ENCODE data around the gene PTBP2. TPM values are rescaled to one million over a fixed set of nuclear protein-coding genes. Genes with fewer than 3 reads are reported as not detected.

The PTBP2 gene
- total and polyA plus RNA-seq, 2 of the 8 experiments (the other 6 are each of a cell fraction or from before 2014, with no cell fraction given), result 24.2 to 61.7 TPM

DNA sequence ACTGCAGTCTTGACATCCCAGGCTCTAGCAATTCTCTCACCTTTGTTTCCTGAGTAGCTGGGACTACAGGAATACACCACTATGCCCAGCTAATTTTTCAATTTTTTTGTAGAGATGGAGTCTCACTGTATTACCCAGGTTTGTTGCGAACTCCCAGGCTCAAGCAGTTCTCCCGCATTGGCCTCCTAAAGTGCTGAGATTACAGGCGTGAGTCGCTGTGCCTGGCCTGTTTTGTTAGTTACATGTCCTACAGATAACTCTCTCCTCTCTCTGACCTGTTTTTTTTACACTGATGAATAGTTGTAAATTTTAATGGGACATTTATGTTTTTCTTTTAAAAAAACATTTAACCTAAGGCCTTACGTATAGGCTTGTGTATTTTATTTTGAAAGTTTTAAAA is 19.8 kb downstream of the PTBP2 start:
- no peak overlapping the region for H3K23ac ChIP-seq (ENCODE audit: insufficient read length)
- H2BK20ac ChIP-seq (ENCODE audit: low read length), result no peak overlapping the region
- H3K18ac ChIP-seq (ENCODE audit: extremely low read depth, low read length), result no peak overlapping the region
- no peak for FAIRE-seq
- H2BK12ac ChIP-seq (ENCODE audit: low read depth, low read length), result no peak overlapping the region
- H3K27me3 ChIP-seq (replicated peaks in 1 of 4; ENCODE audit: control insufficient read depth in 3 of 4, extremely low read depth in 1 of 4, insufficient read depth in 3 of 4, low read length in 3 of 4), result no peaks in the 10 kb centered on the region
- peaks cover 0 to 2% (median 0%) of the 10 kb centered on the region in 4 experiments; a peak in 1 of 7 replicates for H3K4me1 ChIP-seq (replicated peaks in 1 of 4; ENCODE audit: control insufficient read depth in 3 of 4, insufficient read depth in 4 of 4, low read length in 3 of 4)
- no peak for DNase-seq (ENCODE audit: low read depth in 1 of 2, low spot score in 2 of 2)
- no peak overlapping the region for H3K9ac ChIP-seq (replicated peaks in 1 of 4; ENCODE audit: extremely low read depth in 1 of 4, low read depth in 3 of 4, low read length in 3 of 4)
- H3K4me2 ChIP-seq (ENCODE audit: insufficient read depth in 1 of 2, low read depth in 2 of 2, low read length in 2 of 2), result no peak overlapping the region
- no peak overlapping the region for H3K14ac ChIP-seq (ENCODE audit: insufficient read length)
- no peak overlapping the region for H4K5ac ChIP-seq (ENCODE audit: insufficient read length, low read depth, low read length)
- WGBS, 2 experiments (ENCODE audit: extremely low coverage in 1 of 2, insufficient coverage in 1 of 2, insufficient read length in 1 of 2, insufficient replicate concordance in 2 of 2, low coverage in 1 of 2, low lambda C conversion rate in 2 of 2, missing lambda C conversion rate in 1 of 2), result 93% methylated on average over 5 of the region's 5 CpGs; no CpG with 5 or more reads in 1 of the 2 experiments
- no peak overlapping the region for H2BK120ac ChIP-seq (replicated peaks; ENCODE audit: low read depth, low read length)
- H3K79me2 ChIP-seq (ENCODE audit: control insufficient read depth in 1 of 2, insufficient read depth in 2 of 2, low read length in 2 of 2), result peaks cover 21 to 100% of the 10 kb centered on the region in 2 experiments
- POLR2A ChIA-PET (ENCODE audit: partially characterized antibody), result interaction anchor here (1.2 to 3.9 kb wide), 2 partner anchors 9 to 19 kb away, joined by 6 to 20 read pairs; no protein-coding TSS in a partner anchor
- no peak overlapping the region for H2AFZ ChIP-seq (ENCODE audit: low read length)
- H3K4ac ChIP-seq (replicated peaks; ENCODE audit: insufficient read length, low read depth, low read length), result no peak overlapping the region
- H2BK5ac ChIP-seq (ENCODE audit: low read depth, low read length), result no peak overlapping the region
- peaks cover 6 to 9% of the 10 kb centered on the region in 2 experiments for H4K20me1 ChIP-seq (replicated peaks in 1 of 2; ENCODE audit: control insufficient read depth in 1 of 2, insufficient read depth in 2 of 2, low read length in 2 of 2)
- no peaks in the 10 kb centered on the region; the same call in 1 of the 2 replicates for H3K79me1 ChIP-seq (ENCODE audit: low read depth, low read length)
- CTCF ChIA-PET (ENCODE audit: partially characterized antibody), result interaction anchor here (0.6 to 0.7 kb wide), 2 partner anchors 264 to 505 kb away, joined by 3 read pairs; no protein-coding TSS in a partner anchor
- no peaks in the 10 kb centered on the region for H3K23me2 ChIP-seq (ENCODE audit: low read depth, low read length)
- no peak overlapping the region for H3K27ac ChIP-seq (ENCODE audit: low read depth, low read length)
- no peak overlapping the region for H4K8ac ChIP-seq (ENCODE audit: extremely low read depth, insufficient read depth, low read length)
- peaks cover 0 to 20% (median 3%) of the 10 kb centered on the region in 4 experiments; a peak in 2 of 8 replicates for H3K36me3 ChIP-seq (ENCODE audit: control insufficient read depth in 2 of 4, insufficient read depth in 4 of 4, low read length in 3 of 4)
- H2AK5ac ChIP-seq (ENCODE audit: low read depth, low read length), result no peak overlapping the region
- TF ChIP-seq HDAC2 (IDR thresholded peaks at IDR 0.05; ENCODE audit: borderline replicate concordance in 1 of 2, low read depth in 2 of 2, low read length in 2 of 2), result no peak
- no peak for TF ChIP-seq NRF1 (IDR thresholded peaks at IDR 0.05; ENCODE audit: low read depth, low read length)
- TF ChIP-seq JUN (IDR thresholded peaks at IDR 0.05; ENCODE audit: low read depth, low read length), result no peak
- no peak for TF ChIP-seq CHD1 (IDR thresholded peaks at IDR 0.05; ENCODE audit: low read depth, low read length)
- TF ChIP-seq MAFK (IDR thresholded peaks at IDR 0.05; ENCODE audit: low read depth, low read length), result no peak
- no peak for TF ChIP-seq SP2 (IDR thresholded peaks at IDR 0.05; ENCODE audit: low read length)
- TF ChIP-seq, protein P1, sequence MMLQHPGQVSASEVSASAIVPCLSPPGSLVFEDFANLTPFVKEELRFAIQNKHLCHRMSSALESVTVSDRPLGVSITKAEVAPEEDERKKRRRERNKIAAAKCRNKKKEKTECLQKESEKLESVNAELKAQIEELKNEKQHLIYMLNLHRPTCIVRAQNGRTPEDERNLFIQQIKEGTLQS (IDR thresholded peaks at IDR 0.05; ENCODE audit: insufficient read depth, low read depth, low read length), result no peak
- no peak for TF ChIP-seq ASH2L (IDR thresholded peaks at IDR 0.05; ENCODE audit: low read length)
- no peak for TF ChIP-seq BRCA1 (IDR thresholded peaks at IDR 0.05; ENCODE audit: low read depth, low read length)
- no peak for TF ChIP-seq CBX8 (IDR thresholded peaks at IDR 0.05; ENCODE audit: borderline replicate concordance, low read depth, low read length)
- no peaks in the 10 kb centered on the region for H3K9me3 ChIP-seq (ENCODE audit: insufficient read depth in 2 of 2, low read depth in 1 of 2, low read length in 1 of 2)
- no peak overlapping the region for H3K4me3 ChIP-seq (ENCODE audit: extremely low read depth in 1 of 4, insufficient read depth in 2 of 4, low read depth in 3 of 4, low read length in 4 of 4)
- H2BK15ac ChIP-seq (ENCODE audit: low read length), result no peak overlapping the region
- H3K56ac ChIP-seq (replicated peaks; ENCODE audit: insufficient read length, low read depth, low read length), result no peak overlapping the region
- H4K91ac ChIP-seq (replicated peaks; ENCODE audit: insufficient read length, low read length), result no peak overlapping the region

Measured in H1 (cell line).